HG03565 (cell line): ENCODE data around the gene PDE8A.
A peak's percentile ranks its signal among the peaks of the same experiment; 100 is the strongest.
"Not testable (repeated sequence)": the region's sequence is repeated elsewhere in the genome, so short reads cannot be mapped to it uniquely, and the experiment has no call there.

Source experiments
- ATAC-seq: cut with Tn5 transposase; IDR thresholded peaks from one replicate; pipeline ENCODE4 v1.9.1; 2021; ENCODE audit warnings: mild to moderate bottlenecking, moderate library complexity; ENCODE audit not compliant: unreplicated experiment

Gene PDE8A

DNA sequence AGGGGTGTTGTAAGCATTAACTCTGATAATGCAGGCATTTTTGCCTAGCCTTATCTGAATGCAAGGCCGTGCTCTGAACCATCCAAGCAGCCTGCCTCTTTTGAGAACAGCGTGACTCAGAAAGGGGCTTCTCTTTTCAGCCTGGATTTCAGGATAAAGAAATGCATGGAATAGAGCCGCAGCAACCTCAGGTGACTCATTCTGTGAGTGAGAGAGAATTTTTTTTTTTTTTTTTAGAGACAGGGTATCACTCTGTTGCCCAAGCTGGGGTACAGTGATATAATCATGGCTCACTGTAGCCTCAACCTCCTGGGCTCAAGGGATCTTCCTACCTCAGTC is 20.6 kb upstream of the PDE8A start:
- ATAC-seq: no peak

- ATAC-seq: no peak
Observed at GRCh38 chr15:84961707-84962106, 19.9 kb upstream of the PDE8A start.

DNA sequence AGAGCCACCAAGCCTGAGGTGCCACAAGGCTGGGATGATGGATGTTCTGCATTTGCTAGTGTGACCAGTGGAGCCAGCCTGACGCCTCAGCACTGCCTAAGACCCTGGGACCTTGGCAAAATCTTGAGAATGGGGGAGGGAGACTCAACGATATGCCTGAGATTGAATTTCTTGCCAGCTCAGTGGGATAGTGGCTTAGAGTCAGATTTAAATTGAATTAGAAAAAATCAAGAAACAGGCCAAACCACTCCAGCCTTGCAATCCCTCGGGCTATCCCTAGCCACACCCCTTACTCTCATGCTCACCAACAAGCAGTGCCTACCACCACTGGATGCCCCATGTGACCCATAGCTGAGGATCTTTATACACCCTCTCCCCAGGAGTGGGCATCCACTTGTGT is 18.7 kb upstream of the PDE8A start:
- ATAC-seq: no peak

GRCh38 chr15:84967380-84967779 is 14.3 kb upstream of the PDE8A start:
- ATAC-seq: no peak

- ATAC-seq: no peak
Observed at GRCh38 chr15:84968301-84968700, 13.4 kb upstream of the PDE8A start.

DNA sequence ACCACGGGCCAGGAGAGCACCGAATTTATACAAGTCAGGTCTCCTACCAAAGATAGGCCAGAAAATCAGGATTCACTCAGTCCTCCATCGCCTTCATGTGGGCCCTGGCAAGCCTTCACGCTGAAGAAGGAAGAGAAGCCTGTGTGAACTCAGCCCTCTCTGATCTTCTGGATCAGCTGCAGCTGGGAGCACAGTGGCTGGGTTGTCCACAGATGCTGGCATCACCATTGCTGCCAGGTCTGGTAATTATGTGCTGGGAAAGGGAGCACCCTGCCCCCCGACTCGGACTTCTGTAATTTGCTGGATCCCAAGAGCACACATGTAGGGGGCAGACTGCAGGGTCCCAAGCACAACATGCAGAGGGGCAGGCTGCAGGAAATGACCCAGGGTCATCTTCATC is 12.4 kb upstream of the PDE8A start:
- no peak for ATAC-seq

GRCh38 chr15:84970843-84971242 is 10.8 kb upstream of the PDE8A start:
- ATAC-seq: no peak

- no peak for ATAC-seq
Observed at GRCh38 chr15:84973492-84974460, 7.9 kb upstream of the PDE8A start.

- no peak for ATAC-seq
Observed at GRCh38 chr15:84975871-84976351, 5.7 kb upstream of the PDE8A start.

DNA sequence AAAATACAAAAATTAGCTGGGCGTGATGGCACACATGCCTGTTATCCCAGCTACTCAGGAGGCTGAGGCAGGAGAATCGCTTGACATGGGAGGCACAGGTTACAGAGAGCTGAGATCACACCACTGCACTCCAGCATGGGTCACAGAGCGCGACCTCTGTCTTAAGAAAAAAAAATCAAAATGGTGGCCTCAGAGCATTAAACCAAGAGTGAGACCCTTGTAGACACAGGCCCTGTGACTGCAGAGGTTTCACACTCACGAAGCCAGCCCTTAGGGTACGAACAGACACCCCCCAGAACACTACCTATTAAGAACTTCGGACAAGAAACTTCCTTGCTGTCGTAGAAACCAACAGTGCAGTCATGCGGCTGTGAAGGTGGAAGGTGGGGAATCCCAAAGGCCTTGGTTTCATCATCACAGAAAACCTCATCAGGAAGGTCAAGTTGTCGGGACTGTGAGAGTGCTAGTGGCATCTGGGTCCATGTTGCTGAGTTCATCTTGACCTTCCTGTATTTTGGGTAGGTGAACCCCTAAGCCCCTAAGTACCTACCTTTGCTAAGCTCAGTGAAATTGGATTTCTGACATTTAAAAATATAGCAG is 4.8 kb upstream of the PDE8A start:
- no peak for ATAC-seq

- ATAC-seq: no peak
Observed at GRCh38 chr15:84979651-84980050, 2.0 kb upstream of the PDE8A start.

GRCh38 chr15:84980196-84981053 is 1.2 kb upstream of the PDE8A start:
- peak; percentile 37 for ATAC-seq

DNA sequence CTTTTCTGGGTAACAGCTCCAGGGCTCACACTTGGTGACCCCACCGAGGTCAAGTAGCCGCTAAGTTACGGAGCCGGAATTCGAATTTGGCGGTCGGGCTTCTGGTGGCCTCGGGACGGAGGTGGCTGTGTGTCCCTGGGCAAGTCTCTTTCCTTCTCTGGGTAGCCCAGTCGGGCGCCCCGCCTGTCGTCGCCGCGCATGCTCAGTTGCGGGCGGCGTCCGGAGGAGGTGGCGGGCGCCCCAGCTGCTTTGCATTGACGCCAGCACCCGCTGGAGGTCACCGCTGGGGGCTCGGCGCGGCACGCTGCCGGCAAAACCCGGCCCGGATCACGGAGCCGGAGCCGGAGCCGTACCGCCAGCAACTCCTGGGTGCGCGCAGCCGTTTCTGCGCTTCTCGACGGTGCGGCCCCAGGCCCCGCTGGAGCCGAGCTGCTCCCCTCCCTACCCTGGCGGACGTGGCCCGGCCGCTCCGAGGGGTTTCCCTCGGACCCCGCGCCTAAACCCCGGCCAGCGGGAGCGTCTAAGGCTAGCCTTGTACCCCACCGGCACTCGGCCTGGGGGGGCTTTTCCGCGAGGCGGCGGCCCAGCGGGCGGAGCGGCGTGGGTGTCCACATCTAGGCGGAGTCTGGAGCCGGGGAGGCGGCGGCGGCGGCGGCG is 474 bp upstream of the PDE8A start:
- ATAC-seq: peak; percentile 60

GRCh38 chr15:84982301-84982920 is 755 bp downstream of the PDE8A start:
- ATAC-seq: no peak

DNA sequence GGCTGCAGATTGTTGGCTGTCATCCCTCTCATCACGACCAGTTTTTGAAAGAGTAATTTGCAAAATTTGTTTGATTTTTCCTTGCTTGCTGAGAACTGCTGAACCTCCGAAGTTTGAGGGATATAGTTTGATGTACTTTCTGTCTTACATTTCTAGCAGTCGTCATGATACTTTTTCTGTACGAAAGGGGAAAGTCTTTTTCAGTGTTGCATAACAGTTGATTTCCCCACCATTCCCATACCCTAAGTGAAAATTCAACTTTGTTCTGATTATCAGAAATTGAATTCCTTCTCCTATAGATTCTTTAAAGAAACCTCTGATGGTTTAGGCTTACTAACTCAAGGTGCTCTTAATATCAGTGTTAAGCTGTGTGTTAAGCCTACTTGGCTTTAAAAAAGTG is 1.6 kb downstream of the PDE8A start:
- no peak for ATAC-seq

GRCh38 chr15:84983711-84984110 is 2.1 kb downstream of the PDE8A start:
- no peak for ATAC-seq

DNA sequence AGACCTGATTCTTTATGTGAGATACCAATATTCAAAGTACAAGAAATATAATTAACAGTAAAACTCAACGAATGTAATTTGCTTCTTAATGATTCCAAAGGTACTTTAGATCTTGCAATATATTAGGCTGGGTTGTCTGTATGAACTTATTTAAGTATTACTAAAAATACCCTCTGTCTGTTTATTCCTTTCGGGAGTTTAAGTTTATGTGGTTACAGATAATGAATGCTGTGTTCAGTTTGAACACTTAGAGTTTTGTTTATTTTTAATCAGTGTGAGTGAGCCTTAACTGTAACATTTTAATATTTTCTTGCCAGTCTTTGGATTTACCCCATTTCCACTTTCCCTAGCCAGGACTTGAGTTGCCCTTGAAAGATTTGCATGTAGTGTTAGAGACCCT is 3.5 kb downstream of the PDE8A start:
- ATAC-seq: no peak

DNA sequence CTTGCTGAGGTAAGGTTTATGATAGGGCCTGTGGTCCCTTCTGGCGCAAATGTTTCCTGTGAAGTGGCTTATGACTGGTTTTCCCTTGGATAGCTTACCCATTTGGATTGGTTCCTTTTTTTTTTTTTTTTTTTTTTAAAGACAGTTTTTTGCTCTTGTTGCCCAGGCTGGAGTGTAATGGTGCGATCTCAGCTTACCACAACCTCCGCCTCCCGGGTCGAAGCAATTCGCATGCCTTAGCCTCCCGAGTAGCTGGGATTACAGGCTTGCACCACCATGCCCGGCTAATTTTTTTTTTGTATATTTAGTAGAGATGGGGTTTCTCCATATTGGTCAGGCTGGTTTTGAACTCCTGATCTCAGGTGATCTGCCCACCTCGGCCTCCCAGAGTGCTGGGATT is 5.7 kb downstream of the PDE8A start:
- ATAC-seq: not testable (repeated sequence)

DNA sequence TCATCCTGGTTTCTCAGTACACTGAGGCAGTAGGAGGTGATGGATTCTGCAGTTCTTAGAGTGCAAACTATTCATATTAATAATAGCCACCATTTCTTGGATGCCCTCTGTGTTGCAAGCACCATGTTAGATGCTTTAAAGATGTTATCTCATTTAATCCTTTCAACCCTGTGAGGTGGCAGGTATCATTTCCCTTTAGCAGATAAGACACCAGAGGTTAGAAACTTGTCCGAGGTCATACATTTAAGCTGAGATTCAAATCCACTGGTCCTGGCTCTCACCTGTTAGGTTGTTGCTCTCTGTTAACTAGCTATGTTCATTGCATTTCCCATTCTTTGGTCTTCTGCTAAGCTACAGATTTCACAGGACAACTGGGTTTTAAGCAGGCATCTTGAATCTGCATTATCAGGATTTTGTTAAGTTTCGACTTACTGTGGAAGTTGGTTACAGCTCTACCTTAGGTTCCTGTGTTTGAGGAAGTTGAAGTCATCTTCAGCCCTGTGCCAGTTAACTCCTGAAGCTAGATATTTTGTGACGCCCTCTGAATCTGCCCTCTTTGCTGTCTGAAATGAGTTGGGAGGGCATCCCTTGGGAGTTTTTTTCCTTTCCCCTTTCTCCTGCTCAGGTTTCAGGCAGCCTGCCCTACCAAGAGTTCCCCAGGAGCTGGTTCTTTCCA is 6.4 kb downstream of the PDE8A start:
- no peak for ATAC-seq
